Colon (tissue), 2 donors: Measurements from ENCODE around the gene PKP4.
"Not testable (repeated sequence)": the region's sequence is repeated elsewhere in the genome, so short reads cannot be mapped to it uniquely, and the experiment has no call there.

Experiments
- FAIRE-seq: peaks from 2 replicates; lab custom pipeline; 2012; peaks lifted over from hg19 to GRCh38; lab: Jason Lieb, UNC
- donor health status: control.
- donor health status: control.

The PKP4 gene

DNA sequence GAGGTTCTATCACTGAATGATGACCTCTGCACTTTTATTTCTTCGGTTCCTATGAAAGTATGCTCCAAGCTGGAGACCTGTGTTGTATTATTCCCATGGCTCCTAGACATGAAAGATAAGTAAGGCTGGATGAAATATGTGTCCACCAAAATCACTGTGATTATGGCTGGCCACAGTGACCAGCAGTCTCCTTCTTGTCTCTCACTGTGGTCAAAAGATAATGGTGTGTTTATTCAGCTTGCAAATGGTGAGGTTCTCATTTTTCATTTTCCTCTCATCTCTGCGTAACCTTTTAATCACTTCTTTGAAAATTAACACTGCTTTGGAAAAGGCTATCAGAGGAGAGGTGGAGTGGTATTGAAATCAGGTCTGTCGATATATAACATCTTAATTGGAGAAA is 230.6 kb downstream of the PKP4 start:
- FAIRE-seq, result no peak

- FAIRE-seq, result no peak
Measured at GRCh38 chr2:158688721-158689120, 232.0 kb downstream of the PKP4 start.

DNA sequence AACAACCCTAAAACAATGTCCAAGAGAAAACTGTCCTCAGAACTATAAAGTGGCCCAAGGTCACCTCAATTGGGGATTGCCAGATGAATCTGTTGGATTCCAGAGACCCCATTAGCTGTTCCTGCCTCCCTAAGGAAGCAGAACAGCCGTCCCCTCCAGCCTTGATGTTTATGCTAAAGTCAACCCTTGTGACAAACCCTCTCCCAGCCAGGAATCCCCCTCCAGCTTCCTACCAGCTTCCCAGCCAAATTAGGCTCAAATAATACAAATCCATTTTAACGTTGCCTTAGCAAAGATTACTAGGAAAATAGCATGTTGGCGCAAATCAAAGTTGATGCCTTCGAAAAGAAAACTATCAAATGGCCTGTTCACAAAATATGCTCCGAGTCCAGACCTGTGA is 232.6 kb downstream of the PKP4 start:
- no peak for FAIRE-seq

GRCh38 chr2:158690823-158691222 is 234.1 kb downstream of the PKP4 start:
- FAIRE-seq, result no peak

GRCh38 chr2:158691619-158692018 is 234.9 kb downstream of the PKP4 start:
- FAIRE-seq, result no peak

- FAIRE-seq, result no peak
Measured at GRCh38 chr2:158692372-158693103, 235.8 kb downstream of the PKP4 start.

- no peak for FAIRE-seq
Measured at GRCh38 chr2:158693476-158693875, 236.7 kb downstream of the PKP4 start.

DNA sequence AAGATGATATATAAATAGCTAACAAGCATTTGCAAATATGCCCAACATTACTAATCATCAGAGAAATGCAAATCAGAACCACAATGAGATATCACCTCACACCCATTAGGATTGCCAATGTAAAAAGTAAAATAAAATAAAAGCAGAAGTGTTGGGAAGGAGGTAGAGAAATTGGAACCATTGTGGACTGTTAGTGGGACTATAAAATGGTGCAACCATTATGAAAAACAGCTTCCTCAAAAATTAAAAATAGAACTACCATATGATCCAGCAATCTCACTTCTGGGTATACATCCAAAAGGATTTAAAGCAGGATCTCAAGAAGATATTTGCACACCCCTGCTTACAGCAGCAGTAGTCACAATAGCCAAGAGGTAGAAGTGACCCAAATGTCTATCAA is 238.6 kb downstream of the PKP4 start:
- FAIRE-seq, result no peak

DNA sequence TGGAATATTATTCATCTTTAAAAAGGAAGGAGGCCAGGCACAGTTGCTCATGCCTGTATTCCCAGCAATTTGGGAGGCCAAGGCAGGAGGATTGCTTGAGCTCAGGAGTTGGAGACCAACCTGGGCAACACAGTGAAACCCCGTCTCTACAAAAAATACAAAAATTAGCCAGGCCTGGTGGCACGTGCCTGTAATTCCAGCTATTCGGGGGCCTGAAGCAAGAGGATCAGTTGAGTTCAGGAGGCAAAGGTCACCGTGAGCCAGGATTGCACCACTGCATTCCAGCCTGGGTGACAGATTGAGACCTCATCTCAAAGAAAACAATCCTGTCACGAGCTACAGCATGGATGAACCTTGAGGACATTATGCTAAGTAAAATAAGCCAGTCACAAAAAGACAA is 239.0 kb downstream of the PKP4 start:
- FAIRE-seq, result not testable (repeated sequence)

GRCh38 chr2:158699323-158699722 is 242.6 kb downstream of the PKP4 start:
- FAIRE-seq, result no peak

- FAIRE-seq, result no peak
Measured at GRCh38 chr2:158701101-158701500, 244.3 kb downstream of the PKP4 start.

GRCh38 chr2:158702740-158703139 is 246.0 kb downstream of the PKP4 start:
- no peak for FAIRE-seq

- not testable (repeated sequence) for FAIRE-seq
Measured at GRCh38 chr2:158704724-158705465, 248.1 kb downstream of the PKP4 start.

- FAIRE-seq, result no peak
Measured at GRCh38 chr2:158712791-158713522, 256.2 kb downstream of the PKP4 start.

- FAIRE-seq, result no peak
Measured at GRCh38 chr2:158713523-158714138, 256.9 kb downstream of the PKP4 start.

DNA sequence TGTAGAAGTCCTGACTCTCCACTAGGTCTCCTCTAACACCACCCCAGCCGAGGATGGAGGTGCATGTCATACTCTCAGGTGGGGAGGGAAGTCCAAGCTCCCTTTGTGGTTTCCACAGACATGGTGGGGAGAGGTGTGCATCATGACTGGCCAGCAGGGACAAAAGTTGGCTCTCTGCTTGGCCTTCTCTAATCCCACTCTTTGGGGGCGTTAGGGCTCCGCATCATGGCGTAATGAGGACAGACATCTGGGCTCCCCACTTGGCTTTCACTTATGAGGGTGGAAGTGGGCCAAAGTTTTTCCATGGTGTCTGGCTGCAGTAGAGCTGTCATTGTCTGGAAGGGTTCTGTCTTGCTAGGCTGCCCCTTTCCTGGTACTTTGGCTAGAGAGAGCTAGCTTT is 257.7 kb downstream of the PKP4 start:
- no peak for FAIRE-seq

GRCh38 chr2:158715357-158715756 is 258.6 kb downstream of the PKP4 start:
- no peak for FAIRE-seq

GRCh38 chr2:158716121-158716791 is 259.5 kb downstream of the PKP4 start:
- FAIRE-seq, result no peak

DNA sequence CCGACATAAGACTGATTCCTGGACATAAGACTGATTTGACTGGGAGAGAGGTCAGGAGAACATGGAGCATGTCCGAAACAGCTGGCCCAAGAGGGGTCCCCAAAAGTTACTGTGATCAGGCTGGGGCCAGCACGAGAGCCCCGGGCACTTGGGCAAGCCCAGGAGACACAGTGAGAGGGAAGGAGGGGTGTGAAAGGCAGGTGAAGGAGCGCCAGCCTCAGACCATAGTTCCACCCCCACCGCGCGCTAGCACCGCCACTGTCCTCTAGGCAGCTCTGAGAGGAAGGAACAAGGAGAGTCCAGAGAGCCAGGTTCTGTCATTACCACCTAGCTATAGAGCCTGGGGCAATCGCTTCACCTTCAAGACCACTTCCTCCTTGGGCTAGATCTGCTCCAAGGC is 260.2 kb downstream of the PKP4 start:
- FAIRE-seq, result no peak

- no peak for FAIRE-seq
Measured at GRCh38 chr2:158717366-158718195, 260.8 kb downstream of the PKP4 start.

GRCh38 chr2:158718196-158718585 is 261.4 kb downstream of the PKP4 start:
- no peak for FAIRE-seq
